ENCODE data around the gene SHC2.
"Not testable (repeated sequence)": the region's sequence is repeated elsewhere in the genome, so short reads cannot be mapped to it uniquely, and the experiment has no call there.

SHC2 gene

DNA sequence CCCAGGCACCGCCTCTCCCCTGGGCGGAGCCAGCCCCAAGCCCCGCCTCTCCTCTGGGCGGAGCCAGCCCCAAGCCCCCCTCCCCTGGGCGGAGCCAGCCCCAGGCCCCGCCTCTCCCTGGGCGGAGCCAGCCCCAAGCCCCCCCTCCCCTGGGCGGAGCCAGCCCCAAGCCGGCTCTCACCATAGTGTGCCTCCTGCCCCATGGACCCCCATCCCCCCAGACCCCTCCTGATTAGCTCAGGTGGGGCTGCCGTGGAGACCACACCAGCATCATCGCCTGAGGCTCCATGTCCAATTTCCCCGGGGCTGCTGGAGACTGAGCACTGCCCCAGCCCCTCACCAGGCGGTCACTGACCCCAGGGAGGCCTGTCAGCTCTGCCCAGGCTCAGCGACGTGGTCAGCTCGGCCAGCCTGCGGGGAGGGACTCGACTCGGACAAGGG is 31.3 kb upstream of the SHC2 start:
- DNase-seq = no peak

DNA sequence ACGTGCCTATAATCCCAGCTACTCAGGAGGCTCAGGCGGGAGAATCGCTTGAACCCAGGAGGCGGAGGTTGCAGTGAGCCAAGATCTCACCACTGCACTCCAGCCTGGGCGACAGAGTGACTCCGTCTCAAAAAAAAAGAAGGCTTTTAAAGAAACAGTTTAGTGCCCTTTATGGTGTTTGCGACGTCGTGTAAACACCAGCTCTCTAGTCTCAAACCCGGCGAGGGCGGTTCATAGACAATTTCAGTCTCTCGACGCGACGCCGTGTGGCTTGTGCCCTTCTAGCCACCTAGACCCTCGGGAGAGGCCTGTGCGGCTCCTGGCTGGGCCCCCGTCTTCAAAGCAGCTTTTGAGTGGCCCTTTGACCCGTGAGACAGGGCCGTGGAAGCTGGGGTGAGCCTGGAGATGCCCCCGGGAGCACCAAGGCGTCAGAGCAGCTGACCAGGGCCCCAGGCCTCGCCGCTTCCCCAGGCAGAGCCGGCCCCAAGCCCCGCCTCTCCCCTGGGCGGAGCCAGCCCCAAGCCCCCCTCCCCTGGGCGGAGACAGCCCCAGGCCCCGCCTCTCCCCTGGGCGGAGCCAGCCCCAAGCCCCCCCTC is 30.4 kb upstream of the SHC2 start:
- DNase-seq = no peak

DNA sequence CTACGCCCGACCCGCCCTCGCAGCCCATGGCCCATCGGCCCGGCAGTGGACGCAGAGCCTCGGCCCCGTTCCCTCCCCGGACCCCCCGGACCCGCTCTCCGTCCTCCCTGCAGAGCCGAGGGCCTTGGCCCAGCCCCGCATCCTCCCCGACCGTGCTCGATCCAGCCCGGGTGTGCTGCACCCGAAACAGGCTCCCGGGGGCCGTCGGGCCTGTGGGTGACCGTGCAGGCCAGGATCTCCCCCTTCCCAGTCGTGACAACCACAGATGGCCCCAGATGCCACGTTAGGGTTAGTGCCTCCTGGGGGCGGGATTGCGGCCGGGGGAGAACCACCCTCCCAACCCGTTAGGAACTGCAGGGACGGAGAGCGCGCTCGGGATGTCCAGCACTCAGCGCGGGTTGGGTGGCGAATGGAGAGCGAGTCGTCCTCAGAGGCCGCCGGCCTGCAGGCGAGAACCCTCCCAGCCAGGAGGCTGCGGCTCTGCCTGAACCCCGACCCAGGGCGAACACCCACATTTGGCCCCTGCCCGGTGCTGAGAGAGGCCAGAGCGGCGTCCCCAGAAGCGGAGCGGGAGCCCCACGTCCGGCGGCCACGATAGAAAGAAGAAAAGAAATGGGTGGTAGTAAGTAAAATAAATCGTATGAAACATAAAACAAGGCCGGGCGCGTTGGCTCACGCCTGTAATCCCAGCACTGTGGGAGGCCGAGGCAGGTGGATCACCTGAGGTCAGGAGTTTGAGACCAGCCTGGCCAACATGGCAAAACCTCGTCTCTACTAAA is 28.8 kb upstream of the SHC2 start:
- DNase-seq = no peak

DNA sequence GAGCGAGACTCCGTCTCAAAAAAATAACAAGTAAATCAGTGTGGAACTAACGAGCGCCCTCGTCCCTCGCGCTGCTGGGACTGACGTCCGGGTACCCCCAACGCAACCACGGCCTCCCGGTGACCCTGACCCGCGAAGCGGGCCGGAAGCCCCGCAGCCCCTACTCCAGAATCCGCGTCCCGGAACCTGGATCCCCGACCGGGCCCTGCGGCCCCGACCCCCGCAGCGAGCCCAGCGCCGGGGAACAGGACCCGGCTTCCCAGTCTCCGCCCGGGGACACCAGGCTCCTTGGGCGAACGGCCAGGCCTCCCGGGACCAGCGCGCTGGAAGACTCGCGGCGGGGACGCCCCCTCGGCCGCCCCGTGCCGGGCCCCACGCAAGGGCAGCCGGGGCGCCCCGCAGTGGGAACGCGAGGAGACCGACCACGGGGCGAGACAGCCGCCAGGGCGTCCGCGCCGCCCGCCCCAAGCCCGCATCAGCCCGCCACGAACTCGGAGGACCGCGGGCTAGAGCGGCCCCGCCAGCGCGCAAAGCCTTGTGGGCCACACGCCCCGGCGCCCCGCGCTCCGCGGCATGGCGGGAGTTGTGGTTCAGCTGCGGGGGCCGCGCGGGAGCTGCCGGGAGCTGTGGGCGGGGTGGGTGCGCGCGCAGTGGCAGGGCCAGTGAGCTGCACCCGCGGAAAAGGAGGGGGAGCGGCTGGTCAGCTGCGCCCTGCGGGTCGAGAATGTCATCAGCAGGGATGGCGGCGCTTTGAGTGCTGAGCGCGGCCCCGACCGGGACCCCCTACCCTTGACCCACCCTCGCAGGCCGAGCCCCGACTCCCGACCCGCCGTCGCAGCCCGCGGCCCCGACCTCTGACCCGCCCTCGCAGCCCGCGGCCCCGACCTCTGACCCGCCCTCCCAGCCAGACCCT is 27.9 kb upstream of the SHC2 start:
- DNase-seq = peak; percentile 95 to 96

DNA sequence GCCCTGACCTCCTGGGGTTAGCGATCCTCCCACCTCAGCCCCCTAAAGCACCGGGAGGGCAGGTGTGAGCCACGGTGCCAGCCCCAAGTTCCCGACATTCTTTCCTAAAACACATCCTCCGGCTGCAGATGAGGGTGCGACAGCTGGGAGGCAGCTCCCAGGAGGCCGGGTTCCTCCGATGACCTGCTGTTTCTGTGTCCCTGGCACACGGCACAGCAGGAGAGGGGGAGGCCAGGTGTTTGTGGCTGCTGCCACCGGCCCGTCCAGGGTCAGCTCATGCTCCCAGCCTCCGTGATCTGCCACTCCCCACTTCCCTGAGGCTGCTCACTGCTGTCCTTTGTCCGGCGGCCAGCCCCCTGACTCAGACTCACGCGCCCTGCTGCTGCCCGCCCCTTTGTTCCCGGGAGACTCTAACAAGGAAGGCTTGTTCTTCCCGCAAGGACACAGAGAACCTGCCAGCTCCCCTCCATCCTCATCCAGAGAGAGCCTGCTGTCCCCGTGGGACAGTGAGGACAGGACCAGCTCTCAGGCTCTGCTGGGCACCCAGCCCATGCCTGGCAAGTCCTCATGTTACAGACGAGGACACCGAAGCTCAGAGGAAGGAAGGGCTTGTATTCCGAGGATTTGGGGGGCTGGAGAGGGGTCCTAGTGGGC is 24.9 kb upstream of the SHC2 start:
- no peak for DNase-seq

DNA sequence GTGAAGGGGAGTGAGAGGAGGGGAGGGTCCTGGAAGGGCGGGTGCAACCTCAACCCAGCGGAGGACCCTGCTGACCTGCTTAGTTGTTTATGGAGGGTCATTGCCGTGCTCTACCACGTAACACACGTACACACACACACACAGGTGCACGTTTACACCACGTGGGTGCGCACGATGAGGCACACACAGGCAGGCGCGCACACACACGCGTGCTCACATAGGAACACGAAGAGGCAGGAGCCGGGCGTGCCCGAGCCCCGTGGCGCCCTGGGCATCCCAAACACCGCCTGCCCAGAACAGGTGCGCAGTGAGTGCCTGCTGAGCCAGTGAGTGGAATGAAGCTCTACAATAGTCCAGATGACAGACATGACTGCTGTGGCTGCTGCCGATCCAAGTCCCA is 24.2 kb upstream of the SHC2 start:
- no peak for DNase-seq

DNA sequence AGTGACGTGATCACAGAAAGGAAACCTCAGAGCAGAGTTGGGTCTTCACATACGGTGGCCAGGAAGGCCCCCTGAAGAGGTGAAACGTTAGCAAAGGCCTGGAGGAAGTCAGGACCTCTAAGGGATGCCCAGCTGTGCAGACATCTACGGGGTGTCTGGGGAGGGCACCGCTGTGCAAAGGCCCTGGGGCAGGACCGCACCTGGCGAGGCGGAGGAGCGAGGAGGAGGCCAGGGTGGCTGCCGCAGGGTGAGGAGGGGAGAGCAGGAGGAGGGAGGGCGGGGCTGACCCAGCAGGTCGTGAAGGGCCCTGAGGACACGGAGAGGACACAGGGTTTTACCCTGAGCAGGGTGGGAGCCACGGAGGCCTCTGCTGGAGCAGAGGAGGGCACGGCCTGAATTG is 23.7 kb upstream of the SHC2 start:
- DNase-seq = no peak

DNA sequence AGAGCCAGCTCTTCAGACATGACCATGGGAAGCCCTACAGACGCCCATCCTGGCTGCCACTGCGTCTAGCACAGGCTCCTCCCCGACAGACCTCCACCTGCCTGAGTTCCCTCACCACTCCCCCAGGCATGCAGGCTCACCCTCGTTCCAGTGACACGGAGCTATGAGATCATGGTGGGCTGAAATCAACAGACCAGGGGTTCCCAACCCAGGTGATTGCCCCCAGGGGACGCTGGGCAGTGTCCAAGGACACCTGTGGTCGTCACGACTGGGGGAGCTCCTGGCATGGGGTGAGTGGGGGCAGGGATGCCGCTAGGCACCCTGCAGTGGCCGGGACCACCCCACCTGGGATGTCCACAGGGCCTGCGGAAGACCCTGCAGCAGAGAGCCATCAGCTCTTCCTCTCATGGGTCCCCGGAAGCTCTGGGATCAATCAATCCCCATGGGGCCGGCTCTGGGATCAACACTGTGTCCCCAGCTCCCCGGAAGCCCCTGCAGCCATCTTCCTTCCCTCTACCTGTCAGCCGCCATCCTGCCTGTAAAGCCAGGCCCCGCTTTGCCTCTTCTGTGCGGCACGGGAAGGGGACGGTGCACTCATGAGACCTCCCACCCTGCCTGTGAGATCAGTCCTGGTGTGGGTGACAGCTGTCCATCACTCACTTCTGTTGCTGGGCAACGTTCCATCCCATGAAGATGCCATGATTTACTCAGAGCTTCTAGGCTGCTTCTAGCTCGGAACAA is 22.7 kb upstream of the SHC2 start:
- no peak for DNase-seq

DNA sequence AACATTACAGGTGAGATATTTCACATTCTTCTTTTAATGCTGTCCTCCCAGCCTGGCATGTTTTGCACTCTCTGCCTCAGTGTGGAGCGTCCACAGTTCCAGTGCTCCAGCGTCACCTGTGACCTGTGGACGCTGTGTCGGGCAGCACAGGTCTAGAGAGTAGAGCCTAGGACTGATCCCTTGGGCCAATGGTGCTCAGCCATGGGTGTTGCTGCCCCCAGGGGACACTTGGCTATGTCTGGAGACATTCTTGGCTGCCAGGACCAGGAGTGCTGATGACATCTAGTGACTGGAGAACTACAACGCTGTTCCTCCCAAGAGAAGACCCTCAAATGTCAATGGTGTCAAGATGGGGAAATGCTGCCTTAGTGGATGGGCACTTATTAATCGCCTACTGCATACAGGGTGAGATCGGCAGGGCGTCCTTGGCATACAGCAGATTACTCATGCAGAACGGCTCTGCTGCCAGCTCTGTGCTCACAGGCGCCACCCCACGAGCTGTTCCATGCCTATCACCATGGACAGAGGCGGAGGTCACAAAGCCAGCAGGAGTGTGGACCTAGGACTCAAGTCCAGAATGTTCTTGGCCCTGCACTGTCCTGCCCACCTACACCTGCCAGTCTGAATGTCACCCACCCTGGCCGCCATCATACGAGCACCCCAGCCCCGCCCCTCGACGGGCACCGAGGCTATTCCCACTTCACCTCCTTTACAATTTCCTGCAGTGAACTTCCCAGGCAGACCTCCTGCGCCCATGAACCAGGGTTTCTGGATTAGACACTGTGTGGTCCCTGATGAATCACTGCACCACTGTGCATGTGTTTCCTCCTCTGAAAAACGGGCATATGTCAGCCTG is 21.6 kb upstream of the SHC2 start:
- no peak for DNase-seq

DNA sequence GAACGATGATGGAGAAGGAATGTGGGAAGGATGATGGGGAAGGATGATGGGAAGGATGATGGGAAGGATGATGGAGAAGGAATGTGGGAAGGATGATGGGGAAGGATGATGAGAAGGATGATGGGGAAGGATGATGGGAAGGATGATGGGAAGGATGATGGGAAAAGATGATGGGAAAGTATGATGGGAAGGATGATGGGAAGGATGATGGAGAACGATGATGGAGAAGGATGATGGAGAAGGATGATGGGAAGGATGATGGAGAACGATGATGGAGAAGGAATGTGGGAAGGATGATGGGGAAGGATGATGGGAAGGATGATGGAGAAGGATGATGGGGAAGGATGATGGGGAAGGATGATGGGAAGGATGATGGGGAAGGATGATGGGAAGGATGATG is 20.3 kb upstream of the SHC2 start:
- not testable (repeated sequence) for DNase-seq

DNA sequence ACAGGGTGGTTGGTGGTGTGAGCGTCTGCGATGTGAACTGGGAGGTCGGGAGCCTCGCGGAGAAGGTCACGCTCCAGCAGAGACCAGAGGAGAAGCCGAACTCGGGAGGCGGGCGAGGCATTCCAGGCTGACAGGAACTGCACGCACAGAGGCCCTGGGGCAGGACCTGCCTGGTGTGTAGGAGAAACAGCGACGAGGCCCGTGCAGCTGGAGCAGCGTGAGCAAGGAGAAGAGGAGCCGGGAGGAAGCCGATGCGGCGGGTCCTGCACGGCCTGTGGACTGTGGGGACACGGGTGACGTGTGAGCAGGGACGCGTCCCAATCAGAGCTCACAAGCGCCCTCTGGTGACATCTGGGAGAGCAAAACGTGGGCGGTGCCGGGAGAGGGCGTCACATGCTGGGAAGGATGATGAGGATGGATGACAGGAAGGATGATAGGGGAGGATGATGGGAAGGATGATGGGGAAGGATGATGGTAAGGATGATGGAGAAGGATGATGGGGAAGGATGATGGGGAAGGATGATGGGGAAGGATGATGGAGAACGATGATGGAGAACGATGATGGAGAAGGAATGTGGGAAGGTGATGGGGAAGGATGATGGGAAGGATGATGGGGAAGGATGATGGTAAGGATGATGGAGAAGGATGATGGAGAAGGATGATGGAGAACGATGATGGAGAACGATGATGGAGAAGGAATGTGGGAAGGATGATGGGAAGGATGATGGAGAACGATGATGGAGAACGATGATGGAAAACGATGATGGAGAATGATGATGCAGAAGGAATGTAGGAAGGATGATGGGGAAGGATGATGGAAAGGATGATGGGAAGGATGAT is 19.4 kb upstream of the SHC2 start:
- peak; percentile 36 to 60 for DNase-seq

DNA sequence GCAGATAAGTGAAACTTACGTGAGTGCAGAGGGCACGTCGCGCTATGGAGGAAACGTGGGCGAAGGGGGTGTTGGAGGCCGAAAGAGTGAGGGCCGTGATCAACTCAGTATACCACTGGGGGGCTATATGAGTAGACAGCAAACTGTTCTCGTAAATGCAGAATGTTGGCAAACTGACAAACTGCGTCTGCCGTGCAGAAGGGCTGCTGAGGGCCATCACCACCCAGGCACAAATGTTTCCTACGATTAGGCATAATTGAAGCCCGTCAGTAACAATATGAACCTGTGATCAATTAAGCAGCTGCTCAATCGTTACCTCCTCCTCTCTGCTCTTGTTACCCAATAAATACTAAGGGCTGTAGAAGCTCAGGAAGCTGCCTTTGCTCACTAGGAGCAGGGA is 18.1 kb upstream of the SHC2 start:
- no peak for DNase-seq

DNA sequence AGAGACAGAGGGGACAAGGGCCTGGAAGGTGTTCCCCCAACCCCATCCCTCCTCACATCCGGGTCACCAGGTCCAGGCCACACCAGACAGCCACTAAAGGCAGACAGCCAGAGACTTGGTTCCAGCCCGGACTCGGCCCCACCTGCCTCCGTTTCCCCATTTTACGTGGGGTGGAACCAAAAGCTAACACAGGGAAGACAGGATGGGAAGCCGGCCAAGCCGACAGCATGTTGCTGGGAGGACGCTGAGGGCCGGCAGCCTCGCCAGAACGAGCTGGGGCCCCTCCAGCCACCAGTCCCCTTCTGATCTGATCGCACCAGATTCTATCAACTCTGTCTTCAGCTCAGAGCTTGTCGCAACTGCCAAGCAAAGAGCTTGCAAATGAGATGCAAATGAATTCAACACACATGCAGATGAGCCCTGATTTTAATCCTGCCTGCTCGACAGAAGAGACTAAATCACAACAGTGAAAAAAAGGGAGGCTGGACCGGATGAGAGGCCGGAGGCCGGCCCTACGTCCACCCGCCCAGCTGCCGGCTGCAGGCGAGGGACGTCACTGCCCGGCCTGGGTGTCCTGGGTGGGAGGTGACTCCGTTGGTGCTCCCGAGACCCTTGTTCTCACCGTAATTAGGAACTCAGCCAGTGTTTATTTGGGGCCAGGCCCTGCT is 17.5 kb upstream of the SHC2 start:
- no peak for DNase-seq

DNA sequence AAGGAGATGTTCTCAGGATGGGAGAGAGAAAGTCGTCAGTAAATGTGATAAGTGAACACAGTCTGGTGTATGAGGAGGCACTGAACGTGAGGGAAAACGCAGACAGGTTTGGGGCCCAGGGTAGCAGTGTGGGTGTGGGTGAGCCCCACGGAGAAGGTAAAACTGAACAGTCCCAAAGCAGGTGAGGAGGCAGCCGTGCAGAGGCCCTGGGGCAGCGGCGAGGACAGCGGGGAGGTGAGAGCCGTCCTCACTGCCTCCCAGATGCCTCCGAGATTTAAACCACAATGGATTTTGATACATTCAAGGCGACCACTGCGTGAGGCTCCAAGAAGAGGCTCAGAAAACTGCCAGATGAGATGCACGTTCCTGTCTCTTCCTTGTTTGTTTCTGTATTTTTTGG is 14.5 kb upstream of the SHC2 start:
- DNase-seq = no peak

DNA sequence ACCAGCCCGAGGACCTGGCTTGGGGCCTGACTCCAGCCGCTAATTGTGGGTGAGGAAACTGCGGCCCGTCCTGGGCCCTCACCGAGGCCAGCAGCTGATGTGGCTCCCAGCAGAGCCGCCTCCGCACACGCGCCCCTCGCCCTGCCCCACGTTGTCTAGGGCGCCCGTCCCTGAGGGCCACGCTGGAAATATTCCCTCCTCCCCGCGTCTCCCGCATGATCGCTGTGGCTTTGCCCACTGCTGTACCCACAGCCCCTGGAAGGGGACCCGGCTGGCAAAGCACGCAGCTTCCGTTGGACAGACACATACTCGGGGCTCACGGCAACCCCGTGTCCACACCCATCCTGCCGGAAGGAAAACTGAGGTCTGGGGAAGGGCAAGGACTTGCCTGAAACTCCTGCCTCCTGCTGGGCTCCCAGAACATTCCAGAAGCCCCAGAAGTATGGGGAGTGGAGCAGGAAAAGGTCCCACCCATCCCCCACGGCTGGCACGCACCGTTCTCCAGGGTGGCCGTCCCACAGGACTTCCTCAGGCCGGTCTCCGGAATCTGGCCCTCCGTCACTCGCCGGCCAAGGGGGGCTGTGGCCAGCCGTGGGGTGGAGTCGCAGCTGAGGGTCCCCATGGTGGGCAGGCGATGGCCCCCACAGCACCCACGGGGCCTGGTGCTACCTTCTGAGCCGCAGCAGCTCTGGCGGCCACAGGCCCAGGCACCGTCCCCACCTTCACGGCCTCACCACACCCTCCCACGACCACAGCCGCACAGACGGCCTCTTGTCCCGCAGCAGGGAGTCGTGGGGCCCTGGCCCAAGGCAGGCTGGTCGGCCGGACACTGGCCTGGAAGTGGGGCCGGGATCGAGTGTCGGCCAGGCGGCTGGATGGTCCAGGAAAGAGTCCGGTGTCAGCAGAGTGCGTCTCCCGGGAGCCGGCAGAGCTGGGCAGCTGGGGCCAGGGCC is 13.6 kb upstream of the SHC2 start:
- no peak for DNase-seq

DNA sequence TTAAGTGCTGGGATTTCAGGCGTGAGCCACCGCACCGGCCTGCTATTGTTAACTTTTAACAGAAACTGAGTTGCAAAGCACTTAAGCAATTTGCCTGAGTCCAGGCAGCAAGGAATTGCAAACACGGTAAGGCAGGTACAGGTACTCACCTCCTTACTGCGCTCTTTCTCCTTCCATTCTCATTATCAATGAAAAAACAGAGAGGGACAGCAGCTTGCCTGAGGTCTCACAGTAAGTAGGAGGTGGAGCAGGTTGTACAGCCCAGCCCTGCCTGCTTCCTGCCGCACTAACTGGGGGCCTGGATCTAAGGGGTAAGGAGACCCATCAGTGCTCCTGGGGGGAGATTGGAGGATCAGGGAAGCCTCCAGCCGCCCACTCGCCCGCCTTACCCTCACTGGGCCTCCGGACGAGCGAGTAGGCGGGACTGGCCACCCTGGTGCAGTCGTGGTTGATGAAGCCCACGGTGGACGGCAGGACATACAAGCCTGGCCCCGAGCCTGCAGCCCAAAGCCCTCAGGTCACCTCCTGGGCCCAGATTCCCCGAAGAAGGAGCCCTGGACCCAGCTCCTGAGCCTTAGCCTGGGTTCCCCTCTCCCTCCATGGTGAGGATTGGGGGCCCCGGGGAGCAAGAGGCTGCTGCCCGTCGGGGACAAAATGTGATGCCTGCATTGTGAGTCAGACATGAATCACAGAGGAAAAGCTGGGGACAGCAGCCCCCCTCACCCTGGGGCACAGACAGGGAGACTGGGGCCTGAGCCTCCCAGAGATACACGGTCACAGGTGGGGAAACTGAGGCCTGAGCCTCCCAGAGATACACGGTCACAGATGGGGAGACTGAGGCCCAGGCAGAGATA is 11.4 kb upstream of the SHC2 start:
- DNase-seq = no peak

DNA sequence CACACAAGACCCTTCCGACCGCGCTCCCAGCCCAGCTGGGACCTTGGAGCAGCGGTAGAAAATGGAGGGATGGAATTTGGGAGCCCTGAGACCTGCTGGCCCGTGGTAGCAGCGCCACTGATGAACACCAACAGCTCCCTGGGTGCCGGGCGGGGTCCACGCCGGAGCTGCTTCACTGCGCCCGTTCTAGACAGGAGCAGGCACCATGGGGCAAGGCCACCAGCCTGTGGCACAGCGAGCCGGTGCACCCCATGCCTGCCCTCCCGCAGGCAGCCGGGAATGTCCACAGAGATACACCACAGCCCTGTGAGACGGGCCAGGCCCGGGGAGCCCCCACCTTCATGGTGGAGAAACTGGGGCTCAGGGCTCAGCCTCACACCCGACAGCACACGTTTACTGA is 9.9 kb upstream of the SHC2 start:
- DNase-seq = no peak

DNA sequence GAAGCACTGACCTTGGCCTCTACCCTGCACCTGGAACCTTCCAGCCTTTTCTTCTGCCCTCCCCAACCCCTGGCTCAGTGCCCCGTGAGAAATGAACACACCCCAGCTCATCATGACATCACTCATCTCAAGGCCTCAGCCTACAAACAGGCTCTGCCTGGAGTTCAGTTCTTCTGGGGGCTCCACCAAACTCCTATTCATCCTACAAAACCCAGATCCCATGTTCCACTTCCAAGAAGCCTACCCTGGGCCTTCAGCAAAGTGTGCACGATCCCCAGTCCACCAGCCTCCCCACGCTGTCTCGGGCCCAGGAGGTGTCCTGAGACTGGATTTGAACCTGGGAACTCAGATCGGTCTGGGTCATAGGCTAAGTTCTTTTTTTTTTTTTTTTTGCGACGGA is 9.0 kb upstream of the SHC2 start:
- DNase-seq = no peak

Data from stimulated activated CD4-positive, alpha-beta T cell treated with anti-CD3 and anti-CD28 coated beads, Interleukin-2, amount 100 ng/mL, for 24 hours (primary cell).